Measurements from ENCODE around the gene UBASH3A.
A peak's percentile ranks its signal among the peaks of the same experiment; 100 is the strongest.

Gene UBASH3A

GRCh38 chr21:42453986-42454570 lies 50.4 kb downstream of the UBASH3A start:
- intact Hi-C loops (cut with micrococcal nuclease), result loop anchor here (5.0 kb wide), 1 partner anchor 307 kb away; no protein-coding TSS in a partner anchor
- Mint-ChIP-seq H3K9me3 (no peaks in the 10 kb centered on the region), H3K27me3 (peaks cover 12% of the 10 kb centered on the region), H3K36me3 (ENCODE audit: low read depth) (no peaks in the 10 kb centered on the region), H3K27ac (no peak overlapping the region), H3K4me1 (ENCODE audit: low read depth) (peaks cover 23% of the 10 kb centered on the region), H3K4me3 (no peak overlapping the region)

GRCh38 chr21:42454786-42455185 lies 51.1 kb downstream of the UBASH3A start:
- intact Hi-C loops (cut with micrococcal nuclease), result loop anchor here (5.0 kb wide), 1 partner anchor 307 kb away; no protein-coding TSS in a partner anchor
- H3K36me3 Mint-ChIP-seq (ENCODE audit: low read depth), result no peaks in the 10 kb centered on the region
- H3K4me3 Mint-ChIP-seq, result no peak overlapping the region
- no peaks in the 10 kb centered on the region for H3K9me3 Mint-ChIP-seq
- H3K27ac Mint-ChIP-seq, result no peak overlapping the region
- H3K4me1 Mint-ChIP-seq (ENCODE audit: low read depth), result peaks cover 23% of the 10 kb centered on the region
- H3K27me3 Mint-ChIP-seq, result peaks cover 12% of the 10 kb centered on the region

- Mint-ChIP-seq H3K4me3 (no peak overlapping the region), H3K4me1 (ENCODE audit: low read depth) (peaks cover 23% of the 10 kb centered on the region), H3K27me3 (peaks cover 12% of the 10 kb centered on the region), H3K27ac (no peak overlapping the region), H3K9me3 (no peaks in the 10 kb centered on the region), H3K36me3 (ENCODE audit: low read depth) (no peaks in the 10 kb centered on the region)
- intact Hi-C loops (cut with micrococcal nuclease), result no loop called here
Measured at GRCh38 chr21:42455196-42455595, 51.5 kb downstream of the UBASH3A start.

GRCh38 chr21:42455754-42456440 lies 52.2 kb downstream of the UBASH3A start:
- H3K27ac Mint-ChIP-seq, result no peak overlapping the region
- H3K9me3 Mint-ChIP-seq, result no peaks in the 10 kb centered on the region
- H3K36me3 Mint-ChIP-seq (ENCODE audit: low read depth), result no peaks in the 10 kb centered on the region
- peaks cover 23% of the 10 kb centered on the region for H3K4me1 Mint-ChIP-seq (ENCODE audit: low read depth)
- H3K4me3 Mint-ChIP-seq, result no peak overlapping the region
- peaks cover 20% of the 10 kb centered on the region for H3K27me3 Mint-ChIP-seq
- intact Hi-C loops (cut with micrococcal nuclease), result no loop called here

- intact Hi-C loops (cut with micrococcal nuclease), result no loop called here
- Mint-ChIP-seq H3K9me3 (no peaks in the 10 kb centered on the region), H3K27me3 (peaks cover 25% of the 10 kb centered on the region), H3K36me3 (ENCODE audit: low read depth) (no peaks in the 10 kb centered on the region), H3K4me3 (no peak overlapping the region), H3K27ac (no peak overlapping the region), H3K4me1 (ENCODE audit: low read depth) (peaks cover 25% of the 10 kb centered on the region)
Measured at GRCh38 chr21:42456457-42456856, 52.8 kb downstream of the UBASH3A start.

GRCh38 chr21:42459082-42459460 lies 55.4 kb downstream of the UBASH3A start:
- H3K27ac Mint-ChIP-seq, result no peak overlapping the region
- peaks cover 31% of the 10 kb centered on the region for H3K4me1 Mint-ChIP-seq (ENCODE audit: low read depth)
- H3K36me3 Mint-ChIP-seq (ENCODE audit: low read depth), result no peaks in the 10 kb centered on the region
- intact Hi-C loops (cut with micrococcal nuclease), result no loop called here
- H3K9me3 Mint-ChIP-seq, result no peaks in the 10 kb centered on the region
- H3K27me3 Mint-ChIP-seq, result peaks cover 28% of the 10 kb centered on the region
- H3K4me3 Mint-ChIP-seq, result no peak overlapping the region

- no peak overlapping the region for H3K27ac Mint-ChIP-seq
- peaks cover 30% of the 10 kb centered on the region for H3K27me3 Mint-ChIP-seq
- H3K36me3 Mint-ChIP-seq (ENCODE audit: low read depth), result no peaks in the 10 kb centered on the region
- H3K4me3 Mint-ChIP-seq, result no peak overlapping the region
- H3K4me1 Mint-ChIP-seq (ENCODE audit: low read depth), result peaks cover 32% of the 10 kb centered on the region
- no peaks in the 10 kb centered on the region for H3K9me3 Mint-ChIP-seq
- intact Hi-C loops (cut with micrococcal nuclease), result no loop called here
Measured at GRCh38 chr21:42459546-42460215, 56.0 kb downstream of the UBASH3A start.

GRCh38 chr21:42460391-42461184 lies 56.9 kb downstream of the UBASH3A start:
- peaks cover 41% of the 10 kb centered on the region for H3K4me1 Mint-ChIP-seq (ENCODE audit: low read depth)
- intact Hi-C loops (cut with micrococcal nuclease), result no loop called here
- H3K27me3 Mint-ChIP-seq, result peaks cover 29% of the 10 kb centered on the region
- H3K27ac Mint-ChIP-seq, result no peak overlapping the region
- H3K9me3 Mint-ChIP-seq, result no peaks in the 10 kb centered on the region
- H3K4me3 Mint-ChIP-seq, result no peak overlapping the region
- H3K36me3 Mint-ChIP-seq (ENCODE audit: low read depth), result no peaks in the 10 kb centered on the region

- H3K27me3 Mint-ChIP-seq, result peaks cover 34% of the 10 kb centered on the region
- intact Hi-C loops (cut with micrococcal nuclease), result no loop called here
- H3K4me1 Mint-ChIP-seq (ENCODE audit: low read depth), result peaks cover 46% of the 10 kb centered on the region
- no peaks in the 10 kb centered on the region for H3K9me3 Mint-ChIP-seq
- no peaks in the 10 kb centered on the region for H3K36me3 Mint-ChIP-seq (ENCODE audit: low read depth)
- H3K4me3 Mint-ChIP-seq, result no peak overlapping the region
- no peak overlapping the region for H3K27ac Mint-ChIP-seq
Measured at GRCh38 chr21:42461185-42461520, 57.5 kb downstream of the UBASH3A start.

- H3K27me3 Mint-ChIP-seq, result peaks cover 38% of the 10 kb centered on the region
- H3K9me3 Mint-ChIP-seq, result no peaks in the 10 kb centered on the region
- no peaks in the 10 kb centered on the region for H3K36me3 Mint-ChIP-seq (ENCODE audit: low read depth)
- intact Hi-C loops (cut with micrococcal nuclease), result no loop called here
- H3K4me1 Mint-ChIP-seq (ENCODE audit: low read depth), result peaks cover 44% of the 10 kb centered on the region
- no peak overlapping the region for H3K4me3 Mint-ChIP-seq
- H3K27ac Mint-ChIP-seq, result no peak overlapping the region
Measured at GRCh38 chr21:42461881-42462877, 58.5 kb downstream of the UBASH3A start.

- intact Hi-C loops (cut with micrococcal nuclease), result no loop called here
- peak overlapping the region; percentile 60 for H3K27ac Mint-ChIP-seq
Measured at GRCh38 chr21:42463861-42464515, 60.3 kb downstream of the UBASH3A start.

GRCh38 chr21:42465008-42465802 lies 61.5 kb downstream of the UBASH3A start:
- intact Hi-C loops (cut with micrococcal nuclease), result loop anchor here (5.0 kb wide), 1 partner anchor 47 kb away; the partner anchor contains the start of gene SLC37A1
- Mint-ChIP-seq H3K36me3 (ENCODE audit: low read depth) (no peaks in the 10 kb centered on the region), H3K4me1 (ENCODE audit: low read depth) (peaks cover 53% of the 10 kb centered on the region), H3K9me3 (no peaks in the 10 kb centered on the region), H3K27ac (peak overlapping the region; percentile 74), H3K27me3 (peaks cover 53% of the 10 kb centered on the region), H3K4me3 (peak overlapping the region; percentile 34)

More at GRCh38 chr21:42463861-42464515, 60.3 kb downstream of the UBASH3A start:
- peaks cover 55% of the 10 kb centered on the region for H3K4me1 Mint-ChIP-seq (ENCODE audit: low read depth)
- H3K27me3 Mint-ChIP-seq, result peaks cover 50% of the 10 kb centered on the region
- no peak overlapping the region for H3K4me3 Mint-ChIP-seq
- no peaks in the 10 kb centered on the region for H3K36me3 Mint-ChIP-seq (ENCODE audit: low read depth)
- no peaks in the 10 kb centered on the region for H3K9me3 Mint-ChIP-seq

Measured in dendritic cell treated with granulocyte-macrophage colony-stimulating factor and Interleukin-4, amounts not matched to agents 40 ng/mL and 50 ng/mL, for 4 days (primary cell).